Peyer's patch (tissue), 4 donors: ENCODE results near the gene FKBP1A. TPM values are rescaled to one million over a fixed set of nuclear protein-coding genes. Genes with fewer than 3 reads are reported as not detected.

Experiments
- DNase-seq, 3 donors: peaks; one replicate each; pipeline ENCODE4 v3.0.0-alpha.2; 2017 to 2019
- H3K27ac ChIP-seq, 4 donors: fragments of 200-600 bp; sonication (generic); one replicate each; pipeline ENCODE4 v1.5.1; 2016 to 2019
- H3K27me3 ChIP-seq, 2 donors: fragments of 200-600 bp; sonication (generic); one replicate each; pipeline ENCODE4 v1.5.1; 2019
- H3K36me3 ChIP-seq, 3 donors: fragments of 200-600 bp; sonication (generic); one replicate each; pipeline ENCODE4 v1.5.1; 2016 to 2019
- H3K4me1 ChIP-seq, 4 donors: fragments of 200-600 bp; sonication (generic); one replicate each; pipeline ENCODE4 v1.5.1; 2016 to 2019
- H3K4me3 ChIP-seq, 4 donors: fragments of 200-600 bp; sonication (generic); 1 replicate in 3 of 4; 2 replicates in 1 of 4; pipeline ENCODE4 v1.5.1; 2016 to 2019; ENCODE audit warnings: mild to moderate bottlenecking in 1 of 4
- H3K9me3 ChIP-seq, 4 donors: fragments of 200-600 bp; sonication (generic); one replicate each; pipeline ENCODE4 v1.5.1; 2016 to 2019; ENCODE audit warnings: mild to moderate bottlenecking in 1 of 4
- CTCF ChIP-seq, 6 experiments: fragments of 450-650 bp in 4 of 6; fragments of 200-600 bp in 2 of 6; sonication (generic) in 1 of 6; IDR thresholded peaks; one replicate each; pipeline ENCODE4 v1.5.1; 2017 to 2019; ENCODE audit warnings: antibody characterized with exemption in 6 of 6, mild to moderate bottlenecking in 3 of 6, moderate library complexity in 1 of 6
- POLR2A ChIP-seq, 2 donors: fragments of 450-650 bp; IDR thresholded peaks; one replicate each; pipeline ENCODE4 v1.5.1; 2017; ENCODE audit warnings: antibody characterized with exemption in 2 of 2, mild to moderate bottlenecking in 2 of 2, moderate library complexity in 2 of 2
- total RNA-seq, 4 donors: library from RNA; depleted of rRNA; stranded (reverse); fragments of >200 nt; gene quantifications; one replicate each; pipeline ENCODE4 v1.1.0, GENCODE V29; 2016

The FKBP1A gene
- total RNA-seq, 4 donors from 2014 or later: 76.9 to 165 (median 98.5) TPM

DNA sequence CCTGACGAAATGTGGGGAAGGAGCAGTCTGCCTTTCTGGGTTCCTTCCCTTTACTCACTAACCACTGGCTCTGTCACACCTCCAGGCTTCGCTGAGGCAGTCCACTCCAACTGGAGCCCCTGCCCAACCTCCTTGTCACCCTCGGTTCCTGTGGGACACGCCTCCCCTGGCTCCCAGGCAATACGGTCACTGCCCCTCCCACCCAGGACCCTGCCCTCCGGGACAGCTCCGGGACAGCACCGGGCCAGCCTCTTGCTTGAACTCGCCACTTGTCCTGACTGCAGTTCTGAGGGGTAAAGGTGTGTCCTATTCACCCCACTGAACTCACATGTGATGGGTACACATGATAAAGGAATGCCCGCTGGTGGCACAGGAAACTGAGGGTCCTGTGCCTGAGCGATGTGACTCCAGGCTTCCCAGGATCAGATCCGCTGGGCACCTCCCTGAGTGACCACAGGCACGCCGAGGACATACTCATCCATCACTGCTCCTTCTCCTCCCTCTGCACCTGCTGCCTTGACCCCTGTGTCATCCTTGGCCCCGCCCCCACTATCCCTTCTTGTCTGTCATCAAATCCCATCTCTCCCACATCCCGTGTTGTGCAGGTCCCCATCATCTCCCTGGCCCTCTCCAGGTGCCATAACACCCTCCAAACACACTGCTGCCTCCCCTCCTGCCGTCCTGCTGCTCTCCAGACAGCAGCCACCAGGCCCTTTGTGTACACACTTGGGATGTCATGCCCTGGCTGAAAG lies 71.8 kb downstream of the FKBP1A start:
- no peak overlapping the region for H3K27ac ChIP-seq
- no peaks in the 10 kb centered on the region for H3K27me3 ChIP-seq
- TF ChIP-seq CTCF (IDR thresholded peaks at IDR 0.05) (no peak), POLR2A (IDR thresholded peaks at IDR 0.05) (no peak)
- no peaks in the 10 kb centered on the region for H3K9me3 ChIP-seq
- H3K4me1 ChIP-seq: peaks cover 0 to 14% (median 7%) of the 10 kb centered on the region in 4 donors
- H3K4me3 ChIP-seq: no peak overlapping the region
- peak in 1 of 3 donors; percentile 46 for DNase-seq
- H3K36me3 ChIP-seq: peaks cover 0 to 4% (median 0%) of the 10 kb centered on the region in 3 donors

- Histone ChIP-seq H3K27me3 (no peaks in the 10 kb centered on the region), H3K4me1 (peaks cover 0 to 11% (median 5%) of the 10 kb centered on the region in 4 donors), H3K4me3 (no peak overlapping the region), H3K27ac (no peak overlapping the region), H3K9me3 (no peaks in the 10 kb centered on the region), H3K36me3 (peaks cover 0 to 9% (median 0%) of the 10 kb centered on the region in 3 donors)
- no peak for DNase-seq
- TF ChIP-seq POLR2A (IDR thresholded peaks at IDR 0.05): no peak
- no peak for TF ChIP-seq CTCF (IDR thresholded peaks at IDR 0.05)
Observed at GRCh38 chr20:1320016-1320415, 72.8 kb downstream of the FKBP1A start.

- no peak for DNase-seq
- H3K4me3 ChIP-seq: no peak overlapping the region
- TF ChIP-seq CTCF (IDR thresholded peaks at IDR 0.05): no peak
- H3K9me3 ChIP-seq: no peaks in the 10 kb centered on the region
- H3K36me3 ChIP-seq: peaks cover 0 to 9% (median 0%) of the 10 kb centered on the region in 3 donors
- H3K27me3 ChIP-seq: no peaks in the 10 kb centered on the region
- no peak overlapping the region for H3K27ac ChIP-seq
- peaks cover 0 to 6% (median 2%) of the 10 kb centered on the region in 4 donors for H3K4me1 ChIP-seq
Observed at GRCh38 chr20:1319462-1319861, 73.4 kb downstream of the FKBP1A start.

GRCh38 chr20:1319051-1319450 lies 73.8 kb downstream of the FKBP1A start:
- no peak for DNase-seq
- no peak for TF ChIP-seq CTCF (IDR thresholded peaks at IDR 0.05)
- TF ChIP-seq POLR2A (IDR thresholded peaks at IDR 0.05): no peak
- H3K4me3 ChIP-seq: no peak overlapping the region

More at GRCh38 chr20:1319051-1319450, 73.8 kb downstream of the FKBP1A start:
- H3K27ac ChIP-seq: no peak overlapping the region
- no peaks in the 10 kb centered on the region for H3K9me3 ChIP-seq
- H3K36me3 ChIP-seq: peaks cover 0 to 9% (median 0%) of the 10 kb centered on the region in 3 donors
- no peaks in the 10 kb centered on the region for H3K27me3 ChIP-seq
- peaks cover 0 to 5% (median under 1%) of the 10 kb centered on the region in 4 donors for H3K4me1 ChIP-seq

Other genes starting within 250 kb of the FKBP1A start
- gene TMEM74B, start 208.1 kb downstream of the FKBP1A start, total RNA-seq: 10 to 100 TPM; 11.6 to 87.6 (median 30.2) TPM
- gene C20orf202, start 189.6 kb downstream of the FKBP1A start, total RNA-seq: 1 to 10 TPM in 2 of 4 donors, not detected in 2; 1.7 to 2.3 TPM
- gene RAD21L1, start 167.0 kb downstream of the FKBP1A start, total RNA-seq: not detected
- 1 to 10 TPM in 3 of 4 donors, under 1 TPM in 1; 0.53 to 6.6 (median 2.4) TPM for gene SNPH, start 126.8 kb downstream of the FKBP1A start, total RNA-seq
- 100 to 1,000 TPM in 3 of 4 donors, 10 to 100 TPM in 1; 29.7 to 361 (median 306) TPM for gene SDCBP2, start 63.9 kb downstream of the FKBP1A start, total RNA-seq
- 10 to 100 TPM; 49.9 to 82.5 (median 59.8) TPM for gene NSFL1C, start 73.8 kb upstream of the FKBP1A start, total RNA-seq
- gene SIRPB2, start 98.4 kb upstream of the FKBP1A start, total RNA-seq: 1 to 10 TPM in 2 of 4 donors, not detected in 2; 6.7 to 6.8 TPM
- not detected for gene SIRPD, start 164.7 kb upstream of the FKBP1A start, total RNA-seq
- 1 to 10 TPM; 1.6 to 3.1 (median 2.3) TPM for gene SIRPB1, start 227.0 kb upstream of the FKBP1A start, total RNA-seq